Fibroblast of skin of abdomen (primary cell): ENCODE data around the gene TESPA1.

ENCODE experiments used
- DNase-seq: peaks from one replicate; pipeline ENCODE4 v3.0.0-alpha.2; 2013

Gene TESPA1

DNA sequence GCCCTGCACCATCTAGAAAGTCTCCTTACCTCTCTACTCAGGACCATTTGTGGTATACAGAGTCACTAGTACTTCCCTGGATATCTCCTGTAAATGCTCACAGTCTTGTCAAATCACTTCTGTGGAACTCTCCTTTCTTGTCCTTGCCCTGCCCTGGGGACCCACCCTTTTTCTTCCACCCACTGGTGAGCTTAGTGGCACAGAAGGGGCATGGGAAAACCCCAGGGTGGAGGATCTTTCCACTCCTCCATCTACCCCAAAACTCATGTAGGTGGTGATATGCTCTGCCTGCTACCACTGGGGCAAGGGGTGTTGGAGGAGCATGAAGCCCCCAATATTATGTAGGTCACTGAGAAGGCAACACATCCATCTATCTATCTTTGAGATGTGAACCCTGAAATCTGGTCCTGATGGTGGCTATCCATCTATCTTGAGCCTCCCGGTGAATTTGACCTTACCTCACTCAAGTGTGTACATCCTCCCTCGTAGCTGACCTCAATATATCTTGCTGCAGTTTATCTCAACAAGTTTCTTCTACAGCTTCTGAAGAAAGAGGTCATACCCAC is 943 bp downstream of the TESPA1 start:
- DNase-seq = no peak

DNA sequence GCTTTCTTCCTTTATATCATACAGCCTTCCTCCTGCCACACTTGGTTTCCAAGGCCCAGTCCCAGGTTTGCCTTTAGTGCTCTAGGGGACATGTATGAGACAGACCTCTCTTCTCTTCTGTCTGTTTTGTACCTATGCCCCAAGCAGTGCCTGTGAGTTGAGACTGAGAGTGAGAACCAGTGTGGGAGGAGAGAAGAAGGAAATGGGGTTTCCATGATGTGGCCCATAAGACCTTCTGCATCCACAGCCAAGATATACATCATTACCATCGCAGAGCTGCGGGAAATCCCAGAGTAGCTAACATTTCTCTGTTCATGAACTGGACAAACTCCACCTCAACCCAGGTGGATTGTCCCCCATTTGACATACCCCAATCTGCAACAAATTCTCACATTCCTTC is 2.8 kb downstream of the TESPA1 start:
- DNase-seq = no peak

DNA sequence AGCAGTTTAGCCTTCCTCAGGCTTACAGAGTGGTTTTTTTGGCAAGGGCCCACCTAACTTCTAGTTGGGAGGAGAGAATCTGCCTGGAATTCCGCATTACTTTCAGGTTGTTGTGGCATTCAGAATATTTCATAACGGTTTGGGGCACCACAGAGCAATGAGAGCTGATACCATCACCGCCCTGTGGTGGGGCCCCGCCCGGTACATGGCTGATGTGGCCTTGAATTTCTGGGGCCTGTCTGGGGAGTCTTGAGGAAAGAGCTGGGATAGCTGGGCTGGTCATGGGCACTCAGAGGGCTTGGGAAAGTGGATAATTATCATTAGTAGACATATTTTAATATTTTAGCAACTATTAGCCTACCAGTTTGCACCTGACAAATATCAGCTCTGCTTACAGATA is 4.2 kb downstream of the TESPA1 start:
- DNase-seq = no peak

DNA sequence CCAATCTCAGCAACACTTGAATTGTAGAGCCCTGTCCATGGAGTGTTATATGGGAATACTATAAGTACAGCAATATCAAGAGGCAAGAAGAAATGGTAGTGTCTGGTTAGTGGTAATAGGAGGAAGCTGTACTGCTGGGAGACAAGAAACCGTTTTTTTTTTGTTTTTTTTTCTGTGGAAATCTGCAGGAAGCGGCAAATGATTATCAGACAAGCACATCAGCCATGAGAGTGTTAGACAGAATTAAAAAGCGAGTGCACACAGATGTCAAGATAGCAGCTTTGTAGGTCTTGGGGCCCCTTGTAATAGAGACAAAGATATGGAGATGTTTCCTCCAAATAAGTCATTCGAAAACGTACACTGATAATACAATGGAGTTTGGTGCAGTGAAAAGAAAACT is 6.7 kb downstream of the TESPA1 start:
- DNase-seq = no peak

DNA sequence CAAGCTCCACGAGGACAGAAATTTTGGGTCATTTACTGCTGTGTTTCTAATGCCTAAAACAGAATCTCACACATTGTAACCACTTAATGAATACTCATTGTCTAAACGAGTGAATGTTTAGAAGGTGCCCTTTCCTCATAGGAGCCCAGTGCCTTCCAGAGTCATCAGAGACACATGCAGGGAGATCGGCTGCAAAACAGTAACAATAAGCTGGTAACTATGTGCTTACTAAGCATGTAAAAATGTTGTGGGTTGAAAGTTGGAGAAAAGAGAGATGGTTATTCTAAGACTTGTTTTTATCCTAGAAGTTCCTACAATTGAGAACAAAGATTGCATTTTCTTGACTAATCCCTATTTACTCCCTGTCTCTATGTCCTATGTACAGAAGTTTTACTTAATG is 7.4 kb downstream of the TESPA1 start:
- DNase-seq = peak; percentile 52

DNA sequence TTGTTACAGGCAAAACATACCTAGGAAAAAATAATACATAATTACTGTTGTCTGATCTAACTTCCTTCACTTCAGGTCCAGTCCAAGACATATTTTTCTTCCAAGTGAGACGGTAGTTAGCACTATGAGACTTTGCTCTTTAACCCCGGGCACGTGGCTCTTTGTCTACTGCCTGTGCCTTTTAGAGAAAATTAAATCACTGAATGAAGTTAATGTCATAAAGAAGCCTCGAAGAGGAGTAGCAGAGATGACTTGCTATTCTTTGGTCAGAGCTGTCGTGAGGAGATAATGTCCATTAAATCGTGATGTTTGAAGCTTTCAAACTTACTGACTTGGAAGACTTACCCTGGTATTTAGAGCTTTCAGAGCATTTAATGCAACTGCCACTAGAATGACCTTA is 8.7 kb downstream of the TESPA1 start:
- no peak for DNase-seq

DNA sequence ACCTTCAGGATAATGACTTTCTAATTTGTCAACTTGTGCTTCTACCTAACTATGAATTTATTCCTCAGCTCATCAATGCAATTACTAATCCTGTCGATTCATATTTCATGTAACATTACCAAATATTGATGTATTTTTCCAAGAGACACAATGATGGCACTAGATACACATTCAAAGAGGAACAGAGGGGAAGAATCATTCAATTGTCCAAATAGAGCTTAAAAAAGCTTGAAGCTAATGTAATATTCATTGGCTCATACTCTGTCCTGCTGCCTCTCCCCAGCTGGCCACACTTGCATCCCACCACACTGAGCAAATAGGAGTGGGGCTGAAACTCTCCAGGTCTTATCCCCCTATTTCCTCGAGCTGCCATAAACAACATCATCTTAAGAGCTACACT is 9.3 kb downstream of the TESPA1 start:
- DNase-seq = no peak

DNA sequence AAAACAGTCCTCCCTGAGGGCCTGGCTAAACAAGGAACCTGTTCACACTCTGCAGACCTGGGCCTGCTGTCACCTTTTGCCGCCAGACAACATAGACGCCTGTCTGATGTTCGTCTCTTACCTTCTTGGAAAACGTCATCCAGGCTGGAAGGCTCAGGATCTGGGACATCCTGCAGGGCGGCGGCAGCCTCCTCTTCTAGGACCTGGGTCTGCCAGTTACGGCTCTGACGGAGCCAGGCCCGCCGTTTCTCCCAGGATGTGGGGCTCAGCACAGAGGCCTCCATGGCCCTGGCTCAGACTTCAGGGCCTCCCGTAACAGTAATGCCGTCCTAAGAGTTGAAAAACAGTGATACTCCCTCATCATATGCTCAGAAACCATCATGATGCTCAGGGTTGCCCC is 10.3 kb downstream of the TESPA1 start:
- no peak for DNase-seq

DNA sequence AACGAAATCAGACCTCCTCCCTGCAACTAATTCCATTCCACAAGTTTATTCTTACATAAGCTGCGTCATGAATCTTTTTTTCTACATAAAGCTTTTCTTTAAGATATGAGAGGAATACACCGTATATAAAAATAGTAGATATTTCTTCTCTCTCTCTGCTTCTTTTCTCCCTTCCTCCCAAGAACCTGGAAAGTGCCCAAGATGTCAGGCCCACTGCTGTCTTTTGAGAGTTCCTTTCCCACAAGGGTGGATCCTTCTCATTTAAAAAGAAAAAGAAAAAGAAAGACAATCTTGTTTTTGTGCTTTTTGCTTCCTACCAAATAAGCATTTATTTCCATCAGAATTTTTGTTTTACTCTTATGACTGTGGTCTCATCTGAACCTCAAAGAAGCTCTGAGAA is 11.0 kb downstream of the TESPA1 start:
- DNase-seq = no peak

DNA sequence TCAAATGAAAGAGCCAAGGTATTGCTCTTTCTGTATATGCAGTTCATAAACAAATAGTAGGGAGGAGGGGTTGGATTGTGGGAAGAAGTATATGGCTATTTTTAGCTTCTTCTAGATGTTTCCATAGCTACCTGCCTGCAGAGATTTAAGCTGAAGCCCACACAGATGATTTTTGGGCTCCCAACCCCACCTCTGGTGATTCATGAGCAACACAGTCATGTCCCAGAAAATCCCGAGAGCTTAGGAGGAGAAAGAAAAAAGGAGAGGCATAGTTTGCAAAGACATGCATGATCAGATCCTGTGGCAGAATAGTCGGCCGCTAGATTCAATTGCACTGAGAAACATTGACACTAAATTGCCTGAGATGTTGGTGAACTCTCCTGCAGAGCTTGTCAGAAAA is 13.8 kb downstream of the TESPA1 start:
- DNase-seq = no peak

DNA sequence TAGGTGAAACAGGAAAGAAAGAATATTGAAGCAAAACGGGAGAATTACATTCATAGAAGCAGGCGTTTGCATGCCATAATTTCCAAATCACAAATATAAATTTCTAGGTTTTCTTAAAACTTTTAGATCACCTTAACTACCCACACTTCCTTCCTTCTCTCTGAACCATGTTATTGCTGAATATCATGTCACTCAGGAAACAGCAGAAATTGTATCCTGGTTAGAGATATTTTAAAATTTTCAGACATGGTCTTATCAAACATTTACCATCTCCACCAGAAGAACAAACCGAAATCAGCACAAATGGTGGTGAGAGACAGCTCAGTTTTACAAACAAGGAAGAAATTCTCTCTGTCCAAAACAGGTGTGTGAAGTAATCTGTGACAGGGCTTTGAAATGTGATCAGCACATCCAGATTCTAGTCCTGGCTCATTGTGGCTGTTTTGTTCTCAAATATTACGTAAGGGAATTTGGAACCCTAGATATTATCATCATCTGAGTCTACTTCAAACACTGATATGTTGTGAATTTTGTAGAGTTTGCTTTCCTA is 16.3 kb downstream of the TESPA1 start:
- no peak for DNase-seq

DNA sequence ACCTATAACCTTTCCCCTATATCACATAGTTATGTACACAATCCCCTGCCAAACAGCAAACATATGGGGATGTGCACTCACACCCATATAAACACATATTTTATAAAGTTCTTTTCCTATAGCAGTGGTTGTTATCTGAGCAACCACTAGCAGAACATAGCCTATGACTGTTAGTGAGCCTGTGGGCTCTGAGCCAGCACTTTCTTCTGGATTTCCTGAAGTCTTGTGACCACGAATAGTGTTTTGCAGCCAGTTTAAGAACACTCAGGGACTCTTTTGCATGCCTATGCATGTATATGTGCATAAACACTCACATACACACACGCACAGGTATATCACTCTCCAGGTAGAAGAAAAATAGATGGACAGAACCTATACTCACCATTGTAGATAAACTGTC is 17.1 kb downstream of the TESPA1 start:
- DNase-seq = no peak

DNA sequence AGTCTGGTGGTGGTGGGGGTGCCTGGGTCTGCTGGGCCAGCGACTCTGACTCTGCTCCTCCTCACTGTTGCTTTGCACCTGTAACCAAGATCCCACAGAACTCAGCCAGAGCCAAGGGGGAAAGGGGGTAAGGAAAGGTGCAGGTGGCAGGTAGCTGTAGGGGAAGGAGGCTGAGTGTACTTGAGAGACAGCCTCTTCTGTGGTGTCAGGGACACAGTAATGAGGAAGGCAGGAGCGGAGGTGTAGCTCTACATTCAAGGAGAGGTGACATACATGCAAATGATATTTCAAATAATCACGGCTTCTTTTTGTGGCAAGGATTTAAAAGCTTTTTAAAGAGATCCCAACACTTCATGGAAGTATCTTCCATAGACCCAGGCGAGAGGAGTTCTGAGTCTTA is 23.4 kb downstream of the TESPA1 start:
- no peak for DNase-seq

DNA sequence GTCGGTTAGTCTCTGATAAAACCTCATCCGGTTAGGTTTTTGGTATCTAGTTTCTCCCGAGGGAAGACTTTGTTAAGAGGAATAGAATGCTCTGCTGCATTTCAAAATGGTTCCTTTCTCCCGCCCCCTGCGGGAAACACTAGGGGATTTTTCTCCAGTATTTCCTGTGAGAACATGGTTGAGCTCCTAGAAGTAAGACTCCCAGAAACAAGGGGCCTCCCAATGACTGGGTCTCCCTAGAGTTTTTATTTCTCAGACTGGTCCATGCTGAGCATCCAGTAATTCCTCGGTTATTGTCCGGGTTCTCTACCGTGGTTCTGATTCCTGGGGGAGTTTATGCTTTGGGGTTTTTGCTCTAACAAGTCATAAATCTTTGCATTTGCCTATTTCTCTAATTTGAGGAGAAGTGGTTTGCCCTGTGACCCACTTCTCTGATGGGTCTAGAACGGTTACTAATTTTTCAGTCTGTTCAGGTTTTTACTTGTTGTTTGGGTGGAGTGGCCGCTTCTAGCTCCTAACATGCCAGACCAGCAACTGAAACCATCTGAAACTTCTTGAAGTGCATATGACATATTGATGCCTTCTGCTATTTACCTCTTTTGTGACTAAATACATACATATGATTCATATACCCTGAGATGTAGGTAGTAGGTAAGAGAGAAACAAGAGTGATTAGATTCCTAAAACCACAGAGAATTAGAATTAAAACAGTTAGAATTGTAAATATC is 25.1 kb downstream of the TESPA1 start:
- DNase-seq = no peak

DNA sequence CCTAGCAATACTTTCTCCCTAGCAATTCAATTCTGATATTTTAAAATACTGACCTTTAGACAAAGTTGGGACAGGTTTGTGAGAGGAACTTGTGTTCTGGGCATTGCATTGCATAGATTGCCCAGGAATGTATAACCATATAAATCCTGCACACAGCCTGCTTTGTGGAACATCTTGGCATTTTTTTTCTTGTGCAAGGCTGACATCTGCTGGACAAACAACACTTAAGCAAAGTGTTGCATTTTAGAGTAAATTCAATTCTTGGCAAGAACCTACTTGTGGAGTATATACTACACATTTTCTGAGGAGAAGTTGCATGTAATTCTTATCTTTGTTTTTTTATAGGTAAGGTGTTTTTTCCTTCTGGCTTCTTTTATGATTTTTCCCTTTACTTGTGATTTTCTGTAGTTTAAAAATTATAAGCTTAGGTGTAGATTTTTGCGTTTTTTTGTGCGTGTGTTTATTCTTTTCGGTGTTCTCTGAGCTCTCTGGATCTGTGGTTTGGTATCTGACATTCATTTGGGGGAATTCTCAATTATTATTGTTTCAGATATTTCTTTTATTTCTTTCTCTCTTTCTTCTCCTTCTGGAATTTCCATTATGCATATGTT is 26.4 kb downstream of the TESPA1 start:
- DNase-seq = peak; percentile 54

DNA sequence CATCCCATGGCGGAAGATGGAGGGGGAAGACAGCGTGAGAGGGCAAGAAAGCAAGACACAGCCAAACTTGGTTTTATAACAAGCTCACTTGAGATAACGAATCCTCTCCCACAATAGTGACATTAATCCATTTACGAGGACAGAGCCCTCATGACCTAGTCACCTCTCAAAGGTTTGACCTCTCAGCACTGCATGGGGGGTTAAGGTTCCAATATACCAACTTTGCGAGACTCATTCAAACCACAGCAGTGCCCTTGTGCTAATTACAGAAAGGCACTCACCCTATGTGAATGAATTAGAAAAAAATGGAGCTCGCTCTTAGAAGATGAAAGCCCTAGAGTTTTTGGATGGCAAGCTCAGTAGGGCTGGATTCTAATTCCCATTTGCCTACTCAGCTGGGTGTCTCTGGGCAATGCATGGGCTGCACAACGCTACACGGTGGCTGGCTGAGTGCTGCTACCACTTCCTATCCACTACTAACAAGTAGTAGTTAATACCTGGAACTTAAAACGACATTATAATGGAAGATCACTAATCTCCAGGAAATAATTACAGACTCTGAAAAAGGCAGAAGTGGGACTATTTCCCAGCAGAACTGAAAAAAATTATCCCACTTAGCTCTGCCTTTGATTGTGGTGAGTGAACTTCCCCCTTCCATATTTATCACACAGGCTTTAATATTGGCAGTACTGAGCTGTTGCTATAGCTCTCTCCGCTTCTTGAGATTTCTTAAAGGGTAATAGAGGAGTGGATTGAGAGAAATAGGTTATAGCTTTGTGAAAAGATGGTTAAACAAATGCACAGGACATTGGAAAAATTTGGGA is 27.5 kb downstream of the TESPA1 start:
- DNase-seq = no peak

DNA sequence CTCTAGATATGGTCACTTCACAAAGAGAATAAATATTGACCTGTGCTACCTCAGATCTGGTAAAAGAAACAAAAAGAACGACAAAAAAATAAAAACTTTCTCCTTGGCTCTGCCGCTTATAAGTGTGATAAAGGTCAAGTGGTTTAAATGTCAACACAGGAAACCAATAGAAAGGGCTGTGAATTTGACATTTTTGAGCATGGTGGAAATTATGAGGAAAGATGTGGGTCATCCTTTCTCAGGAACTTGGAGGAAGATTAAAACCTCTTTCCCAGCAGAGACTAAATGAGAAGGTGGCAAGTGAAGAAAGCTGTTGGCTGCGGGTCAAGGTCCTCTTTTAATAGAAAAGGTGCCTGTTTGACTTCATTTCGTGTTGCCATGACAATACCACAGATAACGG is 28.2 kb downstream of the TESPA1 start:
- no peak for DNase-seq

DNA sequence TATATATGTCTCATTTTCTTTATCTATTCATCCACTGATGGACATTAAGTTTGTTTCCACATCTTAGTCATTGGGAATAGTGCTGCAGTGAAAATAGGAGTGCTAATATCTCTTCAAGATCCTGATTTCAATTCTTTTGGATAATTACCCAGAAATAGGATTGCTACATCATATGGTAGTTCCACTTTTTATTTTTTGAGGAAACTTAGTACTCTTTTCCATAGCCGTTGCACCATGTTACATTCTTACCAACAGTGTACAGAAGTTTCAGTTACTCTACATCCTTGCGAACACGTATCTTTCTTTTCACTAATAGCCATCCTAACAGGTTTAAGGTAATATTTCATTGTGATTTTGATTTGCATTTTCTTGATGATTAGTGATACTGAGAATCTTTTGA is 29.8 kb downstream of the TESPA1 start:
- DNase-seq = no peak

DNA sequence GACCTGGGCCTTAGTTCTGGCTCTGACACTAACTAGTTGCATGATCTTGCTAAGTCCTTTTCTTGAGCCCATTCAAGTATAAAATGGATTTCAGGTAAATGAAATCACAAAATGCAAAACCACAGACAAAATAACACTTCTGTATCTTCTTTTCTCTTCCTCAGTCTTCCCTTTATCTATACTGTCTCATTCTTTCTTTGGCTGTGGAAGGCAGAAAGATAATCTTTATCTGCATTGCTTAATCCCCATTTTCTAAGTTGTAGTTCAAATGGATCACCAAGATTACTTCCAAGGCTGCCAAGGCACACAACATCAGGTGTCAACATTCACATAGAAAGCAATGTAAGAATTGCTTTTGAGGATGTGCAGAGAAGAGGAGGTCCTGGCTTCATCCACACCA is 30.3 kb downstream of the TESPA1 start:
- DNase-seq = no peak

DNA sequence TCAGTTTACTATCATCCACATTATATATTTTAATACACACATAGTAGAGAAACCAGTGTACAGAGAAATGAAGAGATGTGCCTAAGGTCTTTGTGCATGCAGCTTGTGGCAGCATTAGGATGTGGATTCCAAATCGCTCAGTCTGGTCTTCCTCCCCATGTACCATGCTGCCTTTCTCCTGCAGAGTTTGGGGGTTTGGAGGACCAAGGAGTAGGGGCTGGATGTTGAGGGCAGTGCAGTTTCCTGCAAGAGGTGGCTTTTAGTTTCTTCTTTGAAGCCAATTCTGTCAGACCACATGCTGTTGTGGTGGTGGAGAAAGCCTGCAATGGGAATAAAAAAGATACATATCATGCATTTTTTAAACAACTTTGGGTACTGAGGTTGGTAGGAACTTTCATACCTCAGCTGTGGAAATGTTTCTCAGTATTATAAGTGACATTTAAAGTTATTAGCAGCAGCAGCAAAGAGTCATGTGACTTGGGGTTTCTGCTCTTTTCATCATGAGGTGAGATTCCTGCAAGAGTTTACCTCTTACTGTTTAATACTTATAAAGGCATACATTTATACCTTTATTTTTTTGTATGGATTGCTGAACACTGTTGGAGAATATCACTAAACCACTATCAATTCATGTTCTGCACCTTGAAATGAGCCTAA is 34.4 kb downstream of the TESPA1 start:
- DNase-seq = no peak

DNA sequence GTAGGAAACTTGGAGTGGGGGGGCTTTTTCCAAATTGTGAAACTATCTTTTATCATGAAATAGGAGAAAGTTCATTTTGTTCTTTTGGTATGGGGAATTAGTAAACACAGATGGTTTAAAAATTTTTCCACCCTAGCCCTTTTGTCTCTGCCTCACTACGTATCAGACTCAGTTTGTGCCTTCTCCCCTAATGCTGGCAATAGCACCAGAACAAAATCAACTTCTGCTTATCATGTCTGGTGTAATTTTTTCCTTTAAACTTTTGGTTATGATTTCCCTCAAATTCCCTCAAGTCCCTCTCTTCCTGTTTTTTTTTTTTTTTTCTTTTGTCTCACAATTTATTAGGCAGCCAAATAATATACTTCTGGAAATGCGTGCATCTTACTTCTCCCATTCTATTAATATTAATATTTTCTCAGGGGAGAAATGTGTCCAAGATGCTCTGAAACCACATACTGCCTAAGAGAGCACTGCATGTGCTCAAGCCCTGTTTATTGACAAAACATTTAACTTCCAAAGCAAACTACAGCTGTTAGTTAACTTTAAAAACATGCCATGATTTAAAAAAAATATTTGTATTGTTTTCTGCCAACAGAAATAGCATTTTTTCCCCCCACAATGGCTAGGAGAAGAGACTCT is 35.4 kb downstream of the TESPA1 start:
- DNase-seq = no peak

DNA sequence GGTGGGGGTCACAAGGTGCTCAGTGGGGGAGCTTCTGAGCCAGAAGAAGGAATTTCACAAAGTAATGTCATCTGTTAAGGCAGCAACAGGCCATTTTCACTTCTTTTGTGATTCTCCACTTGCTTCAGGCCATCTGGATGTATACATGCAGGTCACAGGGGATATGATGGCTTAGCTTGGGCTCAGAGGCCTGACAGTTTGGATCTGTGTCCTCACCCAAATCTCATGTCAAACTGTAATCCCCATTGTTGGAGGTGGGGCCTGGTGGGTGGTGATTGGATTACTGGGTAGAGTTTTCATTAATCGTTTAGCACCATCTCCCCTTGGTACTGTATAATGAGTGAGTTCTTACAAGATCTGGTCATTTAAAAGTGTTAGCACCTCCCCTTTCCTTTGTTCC is 36.4 kb downstream of the TESPA1 start:
- DNase-seq = no peak
